ENCODE data around the gene SMIM38.
"Not testable (repeated sequence)": the region's sequence is repeated elsewhere in the genome, so short reads cannot be mapped to it uniquely, and the experiment has no call there.

Gene SMIM38

GRCh38 chr11:69122326-69122629 lies 33.5 kb upstream of the SMIM38 start:
- DNase-seq (ENCODE audit: low read depth): no peak

DNA sequence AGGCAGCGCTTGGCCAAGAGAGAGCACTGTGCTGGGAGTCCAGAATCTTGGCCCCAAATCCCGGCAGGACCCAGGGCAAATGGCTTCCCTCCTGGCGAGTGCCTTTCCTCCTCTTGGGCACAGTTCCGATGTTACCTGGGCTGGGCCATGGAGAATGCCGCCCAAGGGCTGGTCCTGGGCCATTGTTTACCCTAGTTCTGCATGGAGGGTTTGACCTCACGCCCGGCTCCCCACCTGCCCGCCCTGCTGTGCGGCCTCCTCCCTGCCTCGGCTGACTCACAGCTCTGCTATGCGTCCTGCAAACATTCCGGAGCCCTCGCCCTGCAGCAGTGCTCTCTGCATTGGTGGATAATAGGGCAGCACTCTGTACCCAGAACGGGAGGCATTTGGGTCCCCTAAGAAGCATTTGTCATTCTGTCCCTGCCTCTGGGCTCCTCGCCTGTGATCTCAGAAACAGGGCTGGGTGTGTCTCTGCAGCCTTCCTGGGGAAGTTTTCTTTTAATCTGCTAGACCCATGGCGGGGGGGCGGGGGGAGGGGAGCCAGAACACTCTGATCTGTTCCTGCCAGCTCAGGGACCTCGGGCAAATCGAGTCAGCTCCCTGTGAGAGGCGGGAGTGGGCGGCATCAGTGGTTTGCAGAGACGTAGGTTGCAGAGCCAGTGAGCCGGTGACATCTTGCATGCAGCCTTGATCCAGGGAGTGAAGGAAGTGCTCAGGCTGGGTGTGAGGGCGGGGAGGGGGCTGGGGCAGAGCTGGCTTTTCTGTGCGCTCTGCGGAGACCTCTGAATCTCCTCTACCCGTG lies 32.9 kb upstream of the SMIM38 start:
- peak; percentile 40 for DNase-seq (ENCODE audit: low read depth)

DNA sequence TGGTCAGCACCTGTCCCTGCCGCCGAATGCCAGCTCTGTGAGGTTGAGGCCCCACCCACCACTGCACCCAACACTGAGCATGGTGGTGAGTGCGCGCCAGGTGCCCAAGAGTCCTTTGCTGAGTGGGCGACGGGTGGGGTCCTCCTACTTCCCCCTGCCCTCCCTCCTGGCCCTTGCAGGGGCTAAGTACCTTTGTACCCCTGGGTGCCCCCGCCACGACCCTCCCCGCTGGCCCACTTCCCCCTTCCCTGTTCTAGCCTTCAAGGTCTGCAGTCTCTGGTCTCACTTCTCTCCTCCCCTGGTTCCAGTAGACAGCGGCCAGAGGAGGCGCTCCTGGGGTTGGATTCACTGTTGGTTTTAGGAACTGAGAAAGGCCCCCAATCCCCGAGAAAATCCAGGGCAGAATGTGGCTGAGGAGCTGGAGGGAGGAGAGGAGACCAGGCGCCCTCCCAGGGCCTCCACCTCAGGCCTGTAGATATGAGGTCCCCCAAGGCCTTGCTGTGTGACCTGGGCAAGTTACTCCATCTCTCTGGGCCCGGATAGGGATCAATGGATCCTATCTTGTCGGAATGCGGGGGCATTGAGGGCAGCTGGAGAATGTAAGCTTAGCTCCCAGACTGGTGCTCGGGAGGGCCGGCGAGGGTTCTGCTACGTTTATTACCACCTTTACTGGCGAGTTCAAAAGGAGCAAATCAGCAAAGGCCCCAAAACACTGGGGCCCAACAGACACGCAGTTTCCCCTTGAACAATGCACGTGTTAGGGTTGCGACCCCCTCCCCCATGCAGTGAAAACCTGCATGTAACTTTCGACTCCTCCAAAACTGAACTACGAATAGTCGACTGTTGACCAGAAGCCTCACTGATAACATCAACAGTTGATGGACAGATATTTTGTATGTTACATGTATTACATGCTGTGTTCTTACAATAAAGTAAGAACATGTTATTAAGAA lies 31.9 kb upstream of the SMIM38 start:
- DNase-seq (ENCODE audit: low read depth): no peak

GRCh38 chr11:69125861-69126260 lies 29.9 kb upstream of the SMIM38 start:
- DNase-seq (ENCODE audit: low read depth): no peak

DNA sequence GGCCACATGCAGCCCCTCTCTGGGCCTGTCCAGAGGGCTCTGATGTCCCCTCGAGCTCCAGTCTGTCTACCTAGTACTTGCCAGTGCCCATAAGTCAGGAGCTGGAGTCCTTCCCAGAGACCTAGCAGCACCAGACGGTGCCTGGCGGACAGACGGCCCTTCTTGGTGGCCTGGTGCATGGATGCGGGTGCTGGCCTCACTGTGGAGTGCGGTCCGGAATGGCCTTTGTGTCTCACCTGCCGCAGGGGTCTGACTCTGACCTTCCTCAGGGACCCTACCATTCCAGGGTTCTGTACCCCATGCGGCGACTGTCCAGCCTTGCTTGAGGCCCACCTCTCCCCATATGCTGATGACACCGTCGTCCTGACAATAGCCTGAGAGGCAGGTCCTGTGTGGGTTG lies 29.4 kb upstream of the SMIM38 start:
- DNase-seq (ENCODE audit: low read depth): no peak

DNA sequence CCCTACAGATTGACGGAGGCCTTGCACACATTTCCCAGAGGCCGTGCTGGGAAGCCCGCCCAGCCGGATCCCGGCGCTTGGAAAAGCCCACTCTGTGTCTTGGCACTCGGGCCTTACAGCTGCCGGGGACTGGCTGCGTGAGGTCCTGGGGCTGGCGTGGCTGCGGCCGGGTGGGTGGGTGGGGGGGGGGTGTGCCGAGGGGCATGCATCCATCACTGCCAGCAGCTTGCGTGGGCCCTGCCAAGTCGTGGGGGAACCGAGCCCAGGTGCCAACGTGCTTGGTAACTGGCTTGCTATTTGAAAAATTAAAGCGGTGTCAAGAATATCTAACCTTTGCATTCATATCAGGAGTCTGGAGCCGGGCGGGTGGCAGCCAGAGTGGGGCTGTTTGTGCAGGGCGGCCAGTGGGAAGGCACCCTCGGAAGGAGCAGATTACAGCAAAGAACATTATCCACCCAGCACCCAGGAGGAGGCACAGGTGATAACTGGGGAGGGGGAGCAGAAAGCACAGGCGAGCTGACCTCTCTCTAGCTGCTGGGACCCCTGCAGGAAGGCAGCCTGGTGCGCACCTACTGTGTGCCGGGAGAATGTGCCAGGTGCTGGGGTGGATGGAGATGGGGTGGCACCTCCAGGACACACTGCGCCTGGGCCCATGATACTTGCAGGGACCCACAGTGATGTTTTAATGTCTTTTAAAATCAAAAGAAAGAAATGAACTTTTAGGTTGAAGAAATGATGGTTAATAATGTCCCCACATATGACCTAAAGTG lies 28.5 kb upstream of the SMIM38 start:
- no peak for DNase-seq (ENCODE audit: low read depth)

GRCh38 chr11:69127884-69128283 lies 27.9 kb upstream of the SMIM38 start:
- DNase-seq (ENCODE audit: low read depth): no peak

DNA sequence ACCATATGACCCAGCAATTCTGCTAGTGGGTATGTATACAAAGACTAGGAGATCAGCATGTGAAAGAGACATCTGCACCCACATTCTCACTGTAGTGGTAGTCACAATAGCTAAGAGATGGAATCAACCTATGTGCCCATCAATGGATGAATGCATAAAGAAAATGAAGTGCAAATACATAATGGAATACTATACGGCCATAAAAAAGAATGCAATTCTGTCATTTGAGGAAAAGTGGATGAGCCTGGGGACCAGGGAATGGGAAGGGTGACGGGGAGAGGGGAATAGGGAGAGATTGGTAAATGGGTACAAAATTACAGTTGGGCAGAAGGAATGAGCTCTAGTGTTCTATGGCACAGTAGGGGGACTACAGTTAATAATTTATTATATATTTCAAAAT lies 26.7 kb upstream of the SMIM38 start:
- DNase-seq (ENCODE audit: low read depth): no peak

- no peak for DNase-seq (ENCODE audit: low read depth)
Measured at GRCh38 chr11:69129647-69130046, 26.1 kb upstream of the SMIM38 start.

DNA sequence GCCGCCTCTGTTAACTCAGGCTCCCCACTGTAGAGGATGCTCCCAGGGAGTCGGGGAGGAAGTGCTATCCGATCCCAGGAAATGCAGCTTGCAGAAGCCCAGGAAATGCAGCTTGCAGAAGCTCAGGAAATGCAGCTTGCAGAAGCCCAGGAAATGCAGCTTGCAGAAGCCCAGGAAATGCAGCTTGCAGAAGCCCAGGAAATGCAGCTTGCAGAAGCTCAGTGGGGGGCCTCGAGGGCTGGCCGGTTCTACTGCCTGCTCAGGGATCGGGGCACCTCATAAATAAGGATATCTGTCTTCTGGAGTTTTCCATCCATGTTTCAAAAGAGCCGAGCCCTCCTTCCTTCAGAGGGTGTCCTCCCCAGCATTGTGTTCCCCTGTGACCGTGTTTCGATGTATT lies 25.1 kb upstream of the SMIM38 start:
- DNase-seq (ENCODE audit: low read depth): no peak

DNA sequence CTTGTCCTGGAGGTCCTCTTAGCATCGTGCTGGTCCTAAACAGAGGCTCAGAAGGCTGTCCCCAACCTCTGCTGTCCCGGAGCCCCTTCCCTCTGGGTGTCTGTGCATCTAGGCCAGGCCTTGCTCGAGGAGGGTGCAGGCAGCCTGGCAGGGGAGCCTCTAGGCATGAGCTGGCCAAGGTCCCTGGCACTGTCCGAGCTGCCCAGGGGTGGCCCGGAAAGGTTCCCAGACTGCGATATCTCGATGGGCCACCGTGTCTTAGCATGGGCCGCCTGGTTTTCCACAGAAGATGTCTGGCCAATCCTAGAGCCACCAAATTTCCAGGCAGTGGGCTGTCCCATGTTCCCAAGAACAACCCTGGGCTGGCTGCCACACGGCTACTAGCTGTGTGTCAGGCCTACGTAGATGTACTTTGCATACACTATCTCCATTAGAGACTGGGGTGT lies 24.6 kb upstream of the SMIM38 start:
- DNase-seq (ENCODE audit: low read depth): no peak

DNA sequence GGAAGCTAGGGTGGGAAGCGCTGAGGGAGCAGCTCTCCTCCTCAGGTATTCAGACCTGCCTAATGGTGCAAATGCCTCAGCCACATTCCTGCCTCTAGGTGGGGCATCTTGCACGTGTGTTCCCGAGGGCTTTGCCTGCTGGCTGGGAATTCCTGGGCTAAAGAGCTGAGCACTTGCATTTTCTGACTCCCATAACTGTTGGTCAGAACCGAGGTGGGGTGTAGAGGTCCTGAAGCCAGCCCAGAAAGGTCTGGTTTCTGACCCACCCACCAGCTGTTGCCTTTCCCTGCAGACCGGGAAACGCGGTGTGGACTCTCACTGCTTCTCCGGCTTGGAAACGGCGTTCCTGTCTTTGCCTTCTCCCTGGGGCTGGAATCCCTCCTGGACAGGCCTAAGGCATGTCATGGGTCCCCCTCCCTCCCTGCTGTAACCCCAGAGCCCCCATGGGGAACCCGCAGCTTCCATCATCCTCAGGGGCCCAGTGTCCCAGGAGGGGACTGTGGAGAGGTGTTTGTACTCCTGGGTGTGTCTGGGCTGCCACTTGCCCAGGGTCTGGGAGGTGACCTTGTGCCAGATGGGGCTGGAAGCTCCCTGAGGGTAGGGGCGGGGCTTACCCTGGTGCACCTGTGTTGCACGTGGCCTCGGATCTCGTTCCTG lies 24.0 kb upstream of the SMIM38 start:
- no peak for DNase-seq (ENCODE audit: low read depth)

- DNase-seq (ENCODE audit: low read depth): no peak
Measured at GRCh38 chr11:69132301-69132670, 23.4 kb upstream of the SMIM38 start.

- no peak for DNase-seq (ENCODE audit: low read depth)
Measured at GRCh38 chr11:69133251-69133650, 22.5 kb upstream of the SMIM38 start.

GRCh38 chr11:69134182-69134581 lies 21.6 kb upstream of the SMIM38 start:
- DNase-seq (ENCODE audit: low read depth): not testable (repeated sequence)

DNA sequence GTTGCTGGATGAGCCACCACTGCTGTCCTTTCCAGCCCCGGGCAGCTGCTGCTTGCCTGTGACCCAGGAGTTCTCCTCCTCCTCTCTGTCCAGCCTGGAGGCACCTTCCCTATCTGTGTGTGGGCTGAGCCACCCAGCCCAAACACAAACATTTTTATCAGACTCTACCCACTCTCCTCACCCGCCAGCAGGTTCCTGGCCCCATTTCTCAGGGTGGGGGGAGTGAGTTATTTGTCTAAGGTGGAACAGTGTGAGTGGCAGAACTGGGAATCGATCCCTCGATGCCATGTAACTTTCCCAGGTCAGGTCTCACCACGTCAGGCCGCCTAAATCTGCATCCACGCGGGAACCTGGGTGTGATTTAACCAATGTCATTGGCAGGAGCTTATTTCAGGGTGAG lies 20.8 kb upstream of the SMIM38 start:
- DNase-seq (ENCODE audit: low read depth): no peak

GRCh38 chr11:69135420-69136363 lies 20.0 kb upstream of the SMIM38 start:
- DNase-seq (ENCODE audit: low read depth): no peak

- no peak for DNase-seq (ENCODE audit: low read depth)
Measured at GRCh38 chr11:69136471-69136870, 19.3 kb upstream of the SMIM38 start.

DNA sequence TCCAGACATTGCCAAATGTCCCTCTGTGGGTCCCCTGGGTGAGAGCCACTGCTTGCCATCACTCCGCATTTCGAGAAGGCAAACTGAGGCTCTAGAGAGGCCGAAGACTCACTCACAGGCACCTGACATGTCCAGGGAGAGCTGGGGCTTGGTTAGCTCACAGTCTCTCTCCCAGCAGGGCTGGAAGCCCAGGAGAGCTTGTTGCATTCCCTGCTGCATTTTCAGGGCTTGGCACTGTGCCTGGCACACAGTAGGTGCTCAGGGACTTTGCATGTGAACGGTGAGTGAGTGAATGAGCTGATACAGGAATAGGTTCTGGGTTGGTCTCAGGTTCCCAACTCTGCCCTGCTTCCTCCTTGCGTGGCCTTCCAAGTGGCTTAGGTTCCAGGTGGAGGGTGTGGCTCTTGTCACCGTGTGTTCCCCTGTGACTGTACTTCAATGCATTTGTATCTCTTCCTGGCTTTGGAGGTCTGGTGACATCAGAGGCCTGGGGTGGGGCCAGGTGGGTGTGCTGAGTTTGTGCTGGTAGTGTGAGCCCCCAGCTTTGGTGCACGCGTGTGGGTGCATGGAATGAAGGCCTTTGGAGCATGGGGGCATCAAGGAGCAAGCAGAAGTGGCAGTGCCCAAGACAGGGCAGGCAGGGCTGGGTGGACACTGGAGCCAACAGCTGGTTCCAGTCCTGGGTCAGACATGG lies 18.4 kb upstream of the SMIM38 start:
- DNase-seq (ENCODE audit: low read depth): no peak

- DNase-seq (ENCODE audit: low read depth): no peak
Measured at GRCh38 chr11:69138265-69138664, 17.5 kb upstream of the SMIM38 start.

All from stimulated activated CD8-positive, alpha-beta memory T cell treated with anti-CD3 and anti-CD28 coated beads, Interleukin-7, amount 100 ng/mL, for 24 hours (primary cell).